ENCODE data around the gene SPTBN1. TPM values are rescaled to one million over a fixed set of nuclear protein-coding genes. Genes with fewer than 3 reads are reported as not detected.
A peak's percentile ranks its signal among the peaks of the same experiment; 100 is the strongest.
"Not testable (repeated sequence)": the region's sequence is repeated elsewhere in the genome, so short reads cannot be mapped to it uniquely, and the experiment has no call there.

Gene SPTBN1
- total RNA-seq, 1 donor from 2014 or later = 380 TPM

- no peak for DNase-seq (ENCODE audit: low spot score)
These were observed 215.9 kb downstream of the SPTBN1 start for GRCh38 chr2:54671875-54672589.

- DNase-seq (ENCODE audit: low spot score) = no peak
These were observed 216.7 kb downstream of the SPTBN1 start for GRCh38 chr2:54672590-54673456.

- DNase-seq (ENCODE audit: low spot score) = peak; percentile 73
These were observed 217.4 kb downstream of the SPTBN1 start for GRCh38 chr2:54673501-54673998.

- no peak for DNase-seq (ENCODE audit: low spot score)
These were observed 219.2 kb downstream of the SPTBN1 start for GRCh38 chr2:54675281-54675680.

- DNase-seq (ENCODE audit: low spot score) = no peak
These were observed 219.6 kb downstream of the SPTBN1 start for GRCh38 chr2:54675738-54676137.

GRCh38 chr2:54676656-54677055 lies 220.5 kb downstream of the SPTBN1 start:
- DNase-seq (ENCODE audit: low spot score) = no peak

- no peak for DNase-seq (ENCODE audit: low spot score)
These were observed 221.5 kb downstream of the SPTBN1 start for GRCh38 chr2:54677476-54678265.

- DNase-seq (ENCODE audit: low spot score) = no peak
These were observed 222.6 kb downstream of the SPTBN1 start for GRCh38 chr2:54678719-54679118.

- no peak for DNase-seq (ENCODE audit: low spot score)
These were observed 224.4 kb downstream of the SPTBN1 start for GRCh38 chr2:54680397-54681041.

- DNase-seq (ENCODE audit: low spot score) = no peak
These were observed 225.3 kb downstream of the SPTBN1 start for GRCh38 chr2:54681416-54681815.

- no peak for DNase-seq (ENCODE audit: low spot score)
These were observed 227.5 kb downstream of the SPTBN1 start for GRCh38 chr2:54683596-54683995.

- DNase-seq (ENCODE audit: low spot score) = no peak
These were observed 229.2 kb downstream of the SPTBN1 start for GRCh38 chr2:54685263-54685775.

GRCh38 chr2:54687595-54688152 lies 231.5 kb downstream of the SPTBN1 start:
- DNase-seq (ENCODE audit: low spot score) = no peak

GRCh38 chr2:54691445-54692135 lies 235.5 kb downstream of the SPTBN1 start:
- DNase-seq (ENCODE audit: low spot score) = no peak

GRCh38 chr2:54692556-54692955 lies 236.4 kb downstream of the SPTBN1 start:
- DNase-seq (ENCODE audit: low spot score) = no peak

GRCh38 chr2:54695378-54695777 lies 239.3 kb downstream of the SPTBN1 start:
- DNase-seq (ENCODE audit: low spot score) = no peak

- DNase-seq (ENCODE audit: low spot score) = no peak
These were observed 241.8 kb downstream of the SPTBN1 start for GRCh38 chr2:54697934-54698333.

GRCh38 chr2:54698926-54699325 lies 242.8 kb downstream of the SPTBN1 start:
- not testable (repeated sequence) for DNase-seq (ENCODE audit: low spot score)

GRCh38 chr2:54699665-54700064 lies 243.5 kb downstream of the SPTBN1 start:
- DNase-seq (ENCODE audit: low spot score) = no peak

- DNase-seq (ENCODE audit: low spot score) = no peak
These were observed 244.9 kb downstream of the SPTBN1 start for GRCh38 chr2:54701029-54701428.
